HG02763 (cell line): Measurements from ENCODE around the gene THRB.

Source experiments
- ATAC-seq: cut with Tn5 transposase; IDR thresholded peaks from one replicate; pipeline ENCODE4 v1.9.1; 2021; ENCODE audit warnings: mild to moderate bottlenecking, moderate library complexity; ENCODE audit not compliant: unreplicated experiment

The THRB gene

GRCh38 chr3:24195504-24196230, 299.0 kb downstream of the THRB start:
- no peak for ATAC-seq

GRCh38 chr3:24192469-24193056, 302.1 kb downstream of the THRB start:
- no peak for ATAC-seq

- ATAC-seq = no peak
Measured at GRCh38 chr3:24191801-24192403, 302.7 kb downstream of the THRB start.

GRCh38 chr3:24190256-24190655, 304.4 kb downstream of the THRB start:
- ATAC-seq = no peak

GRCh38 chr3:24185738-24186384, 308.8 kb downstream of the THRB start:
- ATAC-seq = peak; percentile 83

- no peak for ATAC-seq
Measured at GRCh38 chr3:24184528-24185176, 310.0 kb downstream of the THRB start.

GRCh38 chr3:24182756-24183155, 311.9 kb downstream of the THRB start:
- no peak for ATAC-seq

GRCh38 chr3:24181256-24181655, 313.4 kb downstream of the THRB start:
- no peak for ATAC-seq

- ATAC-seq = no peak
Measured at GRCh38 chr3:24180616-24181015, 314.0 kb downstream of the THRB start.

- no peak for ATAC-seq
Measured at GRCh38 chr3:24177201-24177600, 317.4 kb downstream of the THRB start.

- ATAC-seq = no peak
Measured at GRCh38 chr3:24174614-24175013, 320.0 kb downstream of the THRB start.

GRCh38 chr3:24168977-24169376, 325.7 kb downstream of the THRB start:
- no peak for ATAC-seq

GRCh38 chr3:24167429-24167828, 327.2 kb downstream of the THRB start:
- ATAC-seq = no peak

GRCh38 chr3:24166515-24166914, 328.1 kb downstream of the THRB start:
- ATAC-seq = no peak

- ATAC-seq = no peak
Measured at GRCh38 chr3:24165603-24165982, 329.1 kb downstream of the THRB start.

GRCh38 chr3:24164967-24165602, 329.6 kb downstream of the THRB start:
- ATAC-seq = no peak

GRCh38 chr3:24162929-24163328, 331.7 kb downstream of the THRB start:
- no peak for ATAC-seq

GRCh38 chr3:24161841-24162240, 332.8 kb downstream of the THRB start:
- no peak for ATAC-seq

- ATAC-seq = no peak
Measured at GRCh38 chr3:24160424-24161095, 334.1 kb downstream of the THRB start.

- no peak for ATAC-seq
Measured at GRCh38 chr3:24158761-24159454, 335.7 kb downstream of the THRB start.
